ENCODE data around the gene PPP2R3A.
"Not testable (repeated sequence)": the region's sequence is repeated elsewhere in the genome, so short reads cannot be mapped to it uniquely, and the experiment has no call there.

Gene PPP2R3A, protein sequence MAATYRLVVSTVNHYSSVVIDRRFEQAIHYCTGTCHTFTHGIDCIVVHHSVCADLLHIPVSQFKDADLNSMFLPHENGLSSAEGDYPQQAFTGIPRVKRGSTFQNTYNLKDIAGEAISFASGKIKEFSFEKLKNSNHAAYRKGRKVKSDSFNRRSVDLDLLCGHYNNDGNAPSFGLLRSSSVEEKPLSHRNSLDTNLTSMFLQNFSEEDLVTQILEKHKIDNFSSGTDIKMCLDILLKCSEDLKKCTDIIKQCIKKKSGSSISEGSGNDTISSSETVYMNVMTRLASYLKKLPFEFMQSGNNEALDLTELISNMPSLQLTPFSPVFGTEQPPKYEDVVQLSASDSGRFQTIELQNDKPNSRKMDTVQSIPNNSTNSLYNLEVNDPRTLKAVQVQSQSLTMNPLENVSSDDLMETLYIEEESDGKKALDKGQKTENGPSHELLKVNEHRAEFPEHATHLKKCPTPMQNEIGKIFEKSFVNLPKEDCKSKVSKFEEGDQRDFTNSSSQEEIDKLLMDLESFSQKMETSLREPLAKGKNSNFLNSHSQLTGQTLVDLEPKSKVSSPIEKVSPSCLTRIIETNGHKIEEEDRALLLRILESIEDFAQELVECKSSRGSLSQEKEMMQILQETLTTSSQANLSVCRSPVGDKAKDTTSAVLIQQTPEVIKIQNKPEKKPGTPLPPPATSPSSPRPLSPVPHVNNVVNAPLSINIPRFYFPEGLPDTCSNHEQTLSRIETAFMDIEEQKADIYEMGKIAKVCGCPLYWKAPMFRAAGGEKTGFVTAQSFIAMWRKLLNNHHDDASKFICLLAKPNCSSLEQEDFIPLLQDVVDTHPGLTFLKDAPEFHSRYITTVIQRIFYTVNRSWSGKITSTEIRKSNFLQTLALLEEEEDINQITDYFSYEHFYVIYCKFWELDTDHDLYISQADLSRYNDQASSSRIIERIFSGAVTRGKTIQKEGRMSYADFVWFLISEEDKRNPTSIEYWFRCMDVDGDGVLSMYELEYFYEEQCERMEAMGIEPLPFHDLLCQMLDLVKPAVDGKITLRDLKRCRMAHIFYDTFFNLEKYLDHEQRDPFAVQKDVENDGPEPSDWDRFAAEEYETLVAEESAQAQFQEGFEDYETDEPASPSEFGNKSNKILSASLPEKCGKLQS (N-terminal part only)

DNA sequence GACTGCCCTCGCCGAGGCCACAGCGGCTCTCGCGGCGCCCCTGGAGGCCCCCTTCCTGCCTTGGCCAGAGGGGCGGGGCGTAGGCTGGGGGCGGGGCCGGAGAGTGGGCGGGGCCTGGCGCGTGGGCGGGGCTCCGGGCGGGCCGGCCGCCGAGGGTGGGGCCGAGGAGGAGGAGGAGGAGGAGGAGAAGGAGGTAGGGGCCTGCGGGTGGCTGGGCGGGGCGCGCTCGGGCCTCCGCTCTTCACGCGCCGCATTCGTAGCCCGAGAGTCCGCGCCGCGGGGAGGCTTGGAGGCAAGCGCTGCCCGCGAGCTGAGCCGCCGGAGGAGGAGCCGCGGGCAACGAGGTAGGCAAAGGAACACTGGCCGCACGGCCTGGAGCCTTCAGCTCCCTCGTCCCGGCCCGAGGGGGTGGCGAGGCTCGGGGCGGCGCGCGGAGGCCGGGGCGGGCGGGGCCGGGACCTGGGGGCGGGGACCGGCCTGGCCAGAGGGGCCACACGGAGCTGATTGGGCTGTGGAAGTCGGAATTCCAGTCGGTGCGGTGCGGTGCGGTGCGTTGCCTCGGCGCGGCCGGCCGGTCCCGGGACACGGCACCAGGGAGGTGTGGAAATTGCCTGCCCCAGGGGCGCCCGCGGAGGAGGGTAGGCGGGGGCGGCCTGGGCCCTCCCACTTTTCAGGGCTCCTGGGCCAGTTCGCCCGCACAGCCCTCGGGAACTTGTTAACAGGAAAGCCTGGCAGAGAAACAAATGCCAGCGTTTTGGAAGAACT is at the start of gene PPP2R3A:
TSS of gene PPP2R3A (plus strand) at position 223 of the 765 bp plus-strand sequence. CDS start 35,771 bp downstream, outside the sequence.
- DNase-seq (ENCODE audit: low read depth in 2 of 2): peak; percentile 41 to 51

GRCh38 chr3:135916310-135916709 is 49.2 kb upstream of the PPP2R3A start:
- DNase-seq (ENCODE audit: low read depth in 2 of 2): no peak

DNA sequence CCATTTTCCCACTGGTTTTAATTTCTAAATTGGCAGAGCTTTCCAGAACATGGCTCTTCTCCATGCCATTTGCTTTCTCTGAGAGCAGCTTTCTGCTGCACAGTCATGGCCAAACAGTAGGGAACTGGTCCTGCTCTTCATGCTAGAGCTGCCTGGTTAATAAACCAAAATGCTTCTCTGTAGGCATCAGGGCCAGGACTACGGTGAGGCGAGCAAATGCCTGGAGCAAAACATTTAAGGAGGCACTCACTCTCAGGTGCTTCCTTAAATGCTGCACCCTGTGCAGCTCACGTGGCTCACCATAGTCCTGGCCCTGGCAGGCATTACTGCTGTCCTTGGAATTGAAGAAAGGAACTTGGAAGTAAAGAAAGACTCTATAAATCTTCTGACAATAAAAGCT is 48.5 kb upstream of the PPP2R3A start:
- no peak for DNase-seq (ENCODE audit: low read depth in 2 of 2)

DNA sequence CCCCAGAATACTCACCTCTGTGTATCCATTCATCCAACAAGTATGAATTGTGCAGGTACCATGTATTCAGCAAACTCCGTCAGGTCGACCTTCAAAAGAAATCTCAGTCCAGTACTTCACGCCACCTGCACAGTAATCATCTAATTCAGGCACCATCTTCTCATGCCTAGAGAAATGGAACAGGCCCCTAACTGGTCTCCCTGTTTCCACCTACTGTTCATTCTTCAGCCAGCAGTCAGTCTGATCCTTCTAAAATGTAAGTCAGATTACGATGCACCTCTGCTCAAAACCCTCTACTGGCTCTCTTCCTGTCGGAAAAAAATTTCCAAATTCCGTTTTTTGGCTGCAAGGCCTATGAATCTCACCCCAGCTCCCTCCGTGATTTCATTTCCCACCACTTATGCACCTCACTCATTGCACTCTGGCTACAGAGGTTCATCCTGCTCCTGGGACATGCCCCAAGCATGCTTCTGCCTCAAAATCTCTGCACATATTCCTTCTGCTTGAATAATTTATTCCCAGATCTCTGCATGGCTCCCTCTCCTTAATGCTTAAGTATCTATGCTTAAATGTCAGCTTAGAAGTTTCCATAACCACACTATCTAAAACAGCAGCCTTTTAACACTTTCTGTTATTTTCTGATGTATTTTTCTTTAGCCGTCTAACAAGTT is 47.5 kb upstream of the PPP2R3A start:
- DNase-seq (ENCODE audit: low read depth in 2 of 2): no peak

- DNase-seq (ENCODE audit: low read depth in 2 of 2): no peak
These were observed 46.9 kb upstream of the PPP2R3A start for GRCh38 chr3:135918600-135918999.

DNA sequence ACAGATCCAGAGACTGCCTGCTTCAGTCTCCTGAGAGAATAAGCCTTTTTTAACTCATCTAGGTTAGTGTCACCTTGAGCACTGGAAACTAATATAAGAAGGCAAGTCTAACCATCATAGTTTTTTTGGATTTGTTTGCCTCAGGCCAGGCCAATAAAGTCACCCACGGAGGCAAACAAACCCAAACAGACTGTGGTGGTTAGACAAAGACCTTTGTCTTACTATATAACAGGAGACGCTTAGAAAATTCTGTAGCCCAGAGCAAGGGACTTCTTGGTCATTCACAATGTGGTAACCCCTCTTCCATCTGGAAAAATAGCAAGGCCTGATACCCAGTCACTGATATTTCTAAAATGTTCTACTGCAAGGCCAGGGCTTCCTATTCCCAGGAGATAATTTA is 45.3 kb upstream of the PPP2R3A start:
- no peak for DNase-seq (ENCODE audit: low read depth in 2 of 2)

DNA sequence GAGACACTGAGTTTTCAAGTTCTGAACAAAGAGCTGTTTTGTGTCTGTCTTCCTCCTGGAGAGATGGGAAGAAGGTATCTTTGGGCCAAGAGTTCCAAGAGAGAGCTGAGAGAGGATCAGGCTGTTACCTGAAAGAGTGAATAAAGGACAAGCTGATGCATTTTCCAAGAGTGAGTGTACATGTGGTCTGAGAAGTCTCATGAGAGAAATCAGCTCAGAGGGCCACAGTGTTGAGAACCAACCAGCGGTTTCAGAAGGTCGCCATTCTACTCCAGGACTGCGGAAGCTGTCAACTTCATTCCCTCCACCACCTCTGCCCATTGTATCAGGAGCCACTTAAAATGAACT is 42.7 kb upstream of the PPP2R3A start:
- no peak for DNase-seq (ENCODE audit: low read depth in 2 of 2)

DNA sequence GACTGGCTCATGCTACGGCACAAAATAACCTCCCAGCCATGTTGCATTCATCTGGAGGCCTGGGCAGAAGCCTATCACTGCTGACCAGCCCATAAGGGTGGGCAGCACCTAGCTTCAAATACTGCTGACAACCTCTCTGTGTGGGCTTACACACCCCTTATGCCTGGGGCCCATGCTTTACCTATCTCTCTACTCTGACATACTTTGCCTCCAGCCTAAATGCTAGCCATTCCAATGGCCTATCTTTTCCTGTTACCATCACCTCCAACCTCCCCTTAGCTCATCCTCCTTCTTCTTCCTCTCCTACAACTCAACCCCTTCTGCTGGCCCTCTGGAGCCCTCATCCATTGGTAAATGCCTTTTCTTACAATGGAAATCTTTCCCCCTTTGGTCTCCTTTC is 41.0 kb upstream of the PPP2R3A start:
- no peak for DNase-seq (ENCODE audit: low read depth in 2 of 2)

GRCh38 chr3:135926664-135927063 is 38.9 kb upstream of the PPP2R3A start:
- DNase-seq (ENCODE audit: low read depth in 2 of 2): no peak

GRCh38 chr3:135927155-135927554 is 38.4 kb upstream of the PPP2R3A start:
- no peak for DNase-seq (ENCODE audit: low read depth in 2 of 2)

DNA sequence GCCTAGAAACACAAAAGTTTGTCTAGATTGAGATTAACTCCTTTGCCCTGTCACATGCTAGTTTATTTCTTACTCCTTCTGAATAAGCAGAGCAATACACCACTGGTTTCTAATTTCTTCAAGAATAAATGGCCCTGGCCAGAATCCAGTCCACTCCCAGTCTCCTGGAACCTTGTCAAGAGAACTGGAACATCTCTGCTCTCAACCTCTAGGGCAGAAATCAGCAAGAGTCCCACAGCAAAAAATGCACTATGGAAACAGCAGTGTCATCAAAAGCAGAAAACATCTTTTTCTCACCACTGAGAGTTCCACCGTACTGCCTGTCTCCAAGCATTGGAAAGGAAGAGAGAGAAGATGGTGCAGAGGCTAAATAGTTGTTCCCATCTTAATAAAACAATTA is 35.9 kb upstream of the PPP2R3A start:
- DNase-seq (ENCODE audit: low read depth in 2 of 2): no peak

GRCh38 chr3:135930255-135930654 is 35.3 kb upstream of the PPP2R3A start:
- DNase-seq (ENCODE audit: low read depth in 2 of 2): no peak

DNA sequence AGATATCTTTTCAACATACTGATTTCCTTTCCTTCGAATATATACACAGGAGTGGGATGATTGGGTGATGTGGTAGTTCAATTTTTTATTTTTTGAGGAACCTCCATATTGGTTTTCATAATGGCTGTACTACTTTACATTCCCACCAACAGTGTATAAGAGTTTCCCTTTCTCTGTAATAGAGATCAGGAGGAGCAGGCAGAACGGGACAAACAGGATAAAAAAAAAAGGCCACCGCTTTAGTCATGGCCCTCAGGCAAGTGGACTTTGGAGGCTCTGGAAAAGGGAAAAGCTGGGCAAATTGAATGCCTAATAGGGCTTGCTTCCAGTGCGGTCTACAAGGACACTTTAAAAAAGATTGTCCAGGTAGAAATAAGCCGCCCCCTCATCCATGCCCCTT is 30.4 kb upstream of the PPP2R3A start:
- DNase-seq (ENCODE audit: low read depth in 2 of 2): not testable (repeated sequence)

- not testable (repeated sequence) for DNase-seq (ENCODE audit: low read depth in 2 of 2)
These were observed 27.8 kb upstream of the PPP2R3A start for GRCh38 chr3:135937766-135938165.

- DNase-seq (ENCODE audit: low read depth in 2 of 2): no peak
These were observed 20.7 kb upstream of the PPP2R3A start for GRCh38 chr3:135944831-135945230.

GRCh38 chr3:135950941-135951340 is 14.6 kb upstream of the PPP2R3A start:
- no peak for DNase-seq (ENCODE audit: low read depth in 2 of 2)

- no peak for DNase-seq (ENCODE audit: low read depth in 2 of 2)
These were observed 1.2 kb upstream of the PPP2R3A start for GRCh38 chr3:135964160-135964955.

GRCh38 chr3:135965129-135965505 is 411 bp upstream of the PPP2R3A start:
- no peak for DNase-seq (ENCODE audit: low read depth in 2 of 2)

DNA sequence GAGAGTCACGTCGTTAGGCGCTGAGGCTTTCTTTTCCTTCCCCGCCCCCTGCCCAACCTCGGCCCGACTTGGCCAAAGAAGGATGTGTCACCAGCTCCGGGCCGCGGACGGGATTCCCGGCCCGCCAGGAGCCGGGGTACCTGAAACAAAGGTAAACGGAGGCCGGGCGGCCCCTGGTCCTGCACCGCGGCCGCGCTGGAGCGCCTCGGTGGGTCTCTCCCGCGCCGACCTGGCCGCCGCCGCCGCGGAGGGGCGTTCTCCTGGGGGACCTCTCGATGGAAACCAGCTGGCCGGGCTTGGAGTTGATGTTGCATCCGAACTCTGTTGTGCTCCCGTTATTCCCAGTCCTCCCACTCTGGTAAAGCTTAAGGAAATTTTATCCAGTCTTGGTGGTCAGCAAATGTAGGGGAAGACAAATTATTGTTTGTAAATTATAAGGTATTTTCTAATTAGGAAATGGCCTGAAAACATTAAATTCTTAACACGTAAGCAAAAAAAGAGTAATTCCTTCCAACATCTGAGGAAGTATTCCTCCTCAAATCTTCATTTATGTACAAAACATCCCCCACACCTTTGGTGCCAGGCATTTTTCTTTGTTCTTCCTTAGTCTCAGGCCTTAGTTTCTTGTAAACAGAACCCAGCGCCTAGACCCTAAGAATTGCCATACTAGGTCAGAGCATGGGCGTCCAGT is 888 bp downstream of the PPP2R3A start:
- no peak for DNase-seq (ENCODE audit: low read depth in 2 of 2)

GRCh38 chr3:135966962-135967274 is 1.4 kb downstream of the PPP2R3A start:
- no peak for DNase-seq (ENCODE audit: low read depth in 2 of 2)
